AG04449 (cell line): Measurements from ENCODE around the gene PIH1D1.

ENCODE experiments used
- CTCF ChIA-PET: fragments of 350-600 bp; formaldehyde crosslinking; extraction: SDS; loops from one replicate; lab custom pipeline; 2021; ENCODE audit warnings: antibody characterized with exemption; lab: Yijun Ruan, JAX
- POLR2A ChIA-PET: fragments of 400-600, 350-600 bp; formaldehyde crosslinking; extraction: SDS; loops from one replicate; lab custom pipeline; 2020; ENCODE audit warnings: antibody characterized with exemption, inconsistent platforms; lab: Yijun Ruan, JAX
- DNase-seq: peaks from one replicate; pipeline ENCODE4 v3.0.0-alpha.2; 2010; ENCODE audit warnings: low read depth, low spot score
- H3K4me3 ChIP-seq: 2 replicates; pipeline ENCODE4 v1.5.1; 2011; ENCODE audit warnings: low read depth, mild to moderate bottlenecking, control low read depth, low read length
- CTCF ChIP-seq: IDR thresholded peaks from one replicate; pipeline ENCODE4 v1.5.1; 2011; ENCODE audit warnings: mild to moderate bottlenecking, moderate library complexity, low read length, control low read depth, inconsistent platforms; ENCODE audit not compliant: insufficient read depth; ENCODE audit errors: missing control alignments

PIH1D1 gene

GRCh38 chr19:49451430-49452181 is at the start of gene PIH1D1:
PIH1D1 (minus strand) TSS chr19:49451814; CDS start chr19:49451574, 240 bp downstream.
- H3K4me3 ChIP-seq = peak within 1 kb of the TSS; percentile 96
- POLR2A ChIA-PET = interaction anchor here (0.6 to 1.0 kb wide), 4 partner anchors 36 to 206 kb away, joined by 3 read pairs; partner anchors contain the start of genes RPL13A, RPS11 and TEAD2
- DNase-seq = peak; percentile 95
- CTCF ChIA-PET = interaction anchor here (1.1 to 6.2 kb wide), 3 partner anchors 19 to 119 kb away, joined by 3 to 40 read pairs (median 3); partner anchors contain the start of gene FLT3LG
- TF ChIP-seq CTCF = peak; percentile 11

GRCh38 chr19:49499030-49499670 is 47.5 kb upstream of the PIH1D1 start:
- no peak for TF ChIP-seq CTCF
- no peak for DNase-seq
- CTCF ChIA-PET = interaction anchor here (1.2 to 2.3 kb wide), 4 partner anchors 26 to 182 kb away, joined by 3 to 20 read pairs (median 4); partner anchors contain the start of gene FLT3LG
- POLR2A ChIA-PET = interaction anchor here (0.6 to 0.7 kb wide), 2 partner anchors 59 to 75 kb away, joined by 3 read pairs; no protein-coding TSS in a partner anchor
- no peak overlapping the region for H3K4me3 ChIP-seq

GRCh38 chr19:49498475-49498874 is 46.9 kb upstream of the PIH1D1 start:
- DNase-seq = no peak
- H3K4me3 ChIP-seq = no peak overlapping the region
- ChIA-PET CTCF (interaction anchor here (1.2 to 2.3 kb wide), 4 partner anchors 11 to 67 kb away, joined by 3 to 20 read pairs (median 4); partner anchors contain the start of genes FLT3LG and RPL13A), POLR2A (interaction anchor here (0.7 kb wide), 1 partner anchor 75 kb away, joined by 3 read pairs; no protein-coding TSS in a partner anchor)
- TF ChIP-seq CTCF = no peak

- POLR2A ChIA-PET = no interaction called here
- H3K4me3 ChIP-seq = peak overlapping the region; percentile 94
- DNase-seq = no peak
- CTCF ChIA-PET = interaction anchor here (1.2 to 1.9 kb wide), 3 partner anchors 9 to 175 kb away, joined by 4 to 5 read pairs (median 5); partner anchors contain the start of gene RPL13A
- TF ChIP-seq CTCF = no peak
Observed at GRCh38 chr19:49497789-49498103, 46.1 kb upstream of the PIH1D1 start.

GRCh38 chr19:49497047-49497788 is 45.6 kb upstream of the PIH1D1 start:
- no peak for DNase-seq
- ChIA-PET CTCF (interaction anchor here (1.0 to 1.9 kb wide), 4 partner anchors 9 to 176 kb away, joined by 3 to 5 read pairs (median 4); partner anchors contain the start of gene RPL13A), POLR2A (interaction anchor here (1.8 to 2.1 kb wide), 2 partner anchors 9 to 30 kb away, joined by 16 to 17 read pairs; partner anchors contain the start of genes RCN3 and RPL13A)
- TF ChIP-seq CTCF = no peak
- peak overlapping the region; percentile 94 for H3K4me3 ChIP-seq
